Endothelial cell of umbilical vein (primary cell): ENCODE measurements around the gene ATXN10. TPM values are rescaled to one million over a fixed set of nuclear protein-coding genes. Genes with fewer than 3 reads are reported as not detected.

Source experiments
- BruUV-seq: library from RNA; stranded (reverse); fragments of 400-500 nt; replicated peaks from 2 replicates; lab custom pipeline; 2021; lab: Mats Ljungman, UMichigan
- CTCF ChIA-PET: fragments of 300-600, 350-600 bp; sonication (Branson Sonifier 250); formaldehyde crosslinking; loops from one replicate; lab custom pipeline; 2021; ENCODE audit warnings: antibody characterized with exemption, inconsistent platforms; lab: Charles Lee
- POLR2A ChIA-PET: fragments of 300-600, 350-600 bp; sonication (Branson Sonifier 250); formaldehyde crosslinking; loops from one replicate; lab custom pipeline; 2021; ENCODE audit warnings: antibody characterized with exemption, inconsistent platforms; lab: Charles Lee
- DNase-seq: peaks from one replicate; pipeline ENCODE4 v3.0.0-alpha.2; 2011; ENCODE audit warnings: low read depth, low spot score
- FAIRE-seq: peaks from 2 replicates; lab custom pipeline; 2011; peaks lifted over from hg19 to GRCh38; lab: Jason Lieb, UNC
- H2AFZ ChIP-seq: 2 replicates; pipeline ENCODE4 v1.6.0; 2012; ENCODE audit warnings: low read depth, low read length, control low read depth, inconsistent platforms
- H3K27ac ChIP-seq: 2 replicates; pipeline ENCODE4 v1.5.1; 2011; ENCODE audit warnings: low read depth, mild to moderate bottlenecking, control low read depth, low read length, moderate library complexity; ENCODE audit not compliant: insufficient read depth
- H3K27me3 ChIP-seq, 2 experiments: 2 replicates each; pipeline versions ENCODE4 v1.6.0 to v1.6.1; 2011; ENCODE audit warnings: low read length in 2 of 2, mixed read lengths in 1 of 2; ENCODE audit not compliant: control insufficient read depth in 2 of 2, insufficient read depth in 2 of 2
- H3K36me3 ChIP-seq, 2 experiments: 2 replicates in 1 of 2; 3 replicates in 1 of 2; pipeline ENCODE4 v1.5.1; 2011; ENCODE audit warnings: low read length in 2 of 2, mild to moderate bottlenecking in 1 of 2, moderate library complexity in 1 of 2; ENCODE audit not compliant: control insufficient read depth in 2 of 2, insufficient read depth in 2 of 2; ENCODE audit errors: extremely low read depth in 1 of 2
- H3K4me1 ChIP-seq: 3 replicates; pipeline ENCODE4 v1.5.1; 2011; ENCODE audit warnings: mild to moderate bottlenecking, low read length; ENCODE audit not compliant: control insufficient read depth, insufficient read depth; ENCODE audit errors: extremely low read depth
- H3K4me2 ChIP-seq: 2 replicates; pipeline ENCODE4 v1.6.1; 2011; ENCODE audit warnings: low read length, control low read depth, mixed read lengths; ENCODE audit not compliant: insufficient read depth
- H3K4me3 ChIP-seq, 3 experiments: fragments of 200-600 bp in 1 of 3; sonication (generic), shearing (Covaris generic) in 1 of 3; replicated peaks in 1 of 3; 2 replicates each; pipeline ENCODE4 v1.5.1; 2011 to 2016; ENCODE audit warnings: control low read depth in 3 of 3, low read length in 3 of 3, mild to moderate bottlenecking in 2 of 3, inconsistent platforms in 1 of 3, low read depth in 1 of 3, moderate library complexity in 1 of 3; ENCODE audit not compliant: insufficient read depth in 1 of 3
- H3K79me2 ChIP-seq: 2 replicates; pipeline ENCODE4 v1.6.0; 2012; ENCODE audit warnings: low read length, inconsistent platforms; ENCODE audit not compliant: control insufficient read depth, insufficient read depth
- H3K9ac ChIP-seq: replicated peaks from 2 replicates; pipeline ENCODE3; 2011; ENCODE audit warnings: low read length, control low read depth; ENCODE audit not compliant: insufficient read depth; ENCODE audit errors: extremely low read depth
- H3K9me1 ChIP-seq: replicated peaks from 3 replicates; pipeline ENCODE4 v1.6.0; 2011; ENCODE audit warnings: mild to moderate bottlenecking, low read length; ENCODE audit not compliant: control insufficient read depth, insufficient read depth; ENCODE audit errors: extremely low read depth
- H3K9me3 ChIP-seq: replicated peaks from 2 replicates; pipeline ENCODE4 v1.5.1; 2012; ENCODE audit warnings: low read length, inconsistent platforms; ENCODE audit not compliant: control insufficient read depth, insufficient read depth
- H4K20me1 ChIP-seq: replicated peaks from 2 replicates; pipeline ENCODE3; 2011; ENCODE audit warnings: mild to moderate bottlenecking, low read length; ENCODE audit not compliant: control insufficient read depth, insufficient read depth; ENCODE audit errors: extremely low read depth
- CTCF ChIP-seq, 2 donors: IDR thresholded peaks; 1 replicate in 1 of 2; 2 replicates in 1 of 2; pipeline ENCODE4 v1.5.1; 2011; ENCODE audit warnings: low read length in 2 of 2, mild to moderate bottlenecking in 2 of 2, moderate library complexity in 2 of 2, control low read depth in 1 of 2, inconsistent platforms in 1 of 2, low read depth in 1 of 2; ENCODE audit not compliant: insufficient read depth in 1 of 2; ENCODE audit errors: extremely low read depth in 1 of 2
- EZH2 ChIP-seq: IDR thresholded peaks from 2 replicates; pipeline ENCODE4 v1.6.1; 2012; ENCODE audit warnings: borderline replicate concordance, low read depth, mild to moderate bottlenecking, moderate library complexity, low read length, inconsistent platforms; ENCODE audit not compliant: severe bottlenecking
- FOS ChIP-seq: IDR thresholded peaks from 2 replicates; pipeline ENCODE4 v1.6.1; 2011; ENCODE audit warnings: mild to moderate bottlenecking, low read length, moderate library complexity, borderline replicate concordance; ENCODE audit not compliant: insufficient read depth
- GATA2 ChIP-seq: IDR thresholded peaks from 2 replicates; pipeline ENCODE4 v1.7.0; 2011; ENCODE audit warnings: low read depth, mild to moderate bottlenecking, moderate library complexity, mixed read lengths, low read length; ENCODE audit not compliant: insufficient read length, insufficient read depth
- JUN ChIP-seq: IDR thresholded peaks from 2 replicates; pipeline ENCODE4 v1.6.1; 2011; ENCODE audit warnings: borderline replicate concordance, low read depth; ENCODE audit not compliant: insufficient read length, insufficient read depth
- MAX ChIP-seq: IDR thresholded peaks from 2 replicates; pipeline ENCODE4 v1.6.1; 2011; ENCODE audit not compliant: insufficient read depth, insufficient read length
- MYC ChIP-seq: IDR thresholded peaks from one replicate; pipeline ENCODE4 v1.6.1; 2011; ENCODE audit warnings: mild to moderate bottlenecking, low read depth, low read length
- POLR2A ChIP-seq: IDR thresholded peaks from 2 replicates; pipeline ENCODE4 v1.6.1; 2012; ENCODE audit warnings: low read depth, mild to moderate bottlenecking, control low read depth, low read length
- POLR2AphosphoS5 ChIP-seq: IDR thresholded peaks from 2 replicates; pipeline ENCODE4 v1.6.1; 2012; ENCODE audit warnings: low read depth, mild to moderate bottlenecking, control low read depth, low read length, moderate library complexity; ENCODE audit not compliant: insufficient read depth
- dilution Hi-C: fragments of 300-500 bp; cut with MboI; formaldehyde crosslinking; loops from one replicate; pipeline ENCODE4 v1.15.0; 2019; ENCODE audit warnings: low sequenced_read_pairs; ENCODE audit not compliant: extremely low pct_ligation_motif_present
- intact Hi-C: fragments of 100-400 bp; cut with micrococcal nuclease; formaldehyde crosslinking; loops from one replicate; pipeline ENCODE4 v1.10.0; 2022
- polyA plus RNA-seq, 4 experiments: library from polyadenylated mRNA; depleted of rRNA in 3 of 4; stranded (reverse) in 3 of 4; unstranded in 1 of 4; fragments of >200 nt; gene quantifications; 2 replicates each; pipeline versions ENCODE4 v1.2.1 to v1.2.3, GENCODE V29; 2011 to 2012; ENCODE audit warnings: missing spikeins in 1 of 4
- total RNA-seq: library from RNA; stranded (reverse); gene quantifications from 2 replicates; pipeline ENCODE4 v1.2.3, GENCODE V29; 2021

ATXN10 gene
- total and polyA plus RNA-seq, 2 donors (not counting 3 experiments of a cell fraction or from before 2014, with no cell fraction given) = 73.2 to 91.9 TPM

- H3K4me2 ChIP-seq = no peak overlapping the region
- H3K9me3 ChIP-seq = no peaks in the 10 kb centered on the region
- CTCF ChIA-PET = no interaction called here
- no peak overlapping the region for H3K4me3 ChIP-seq
- no TSS peak for BruUV-seq
- no peaks in the 10 kb centered on the region for H3K27me3 ChIP-seq
- H3K36me3 ChIP-seq = no peaks in the 10 kb centered on the region
- H4K20me1 ChIP-seq = no peaks in the 10 kb centered on the region
- dilution Hi-C loops (no loop called here), intact Hi-C loops (no loop called here)
- H3K4me1 ChIP-seq = no peaks in the 10 kb centered on the region
- no peak overlapping the region for H3K27ac ChIP-seq
- no peaks in the 10 kb centered on the region for H3K79me2 ChIP-seq
- no peak overlapping the region for H2AFZ ChIP-seq
- H3K9me1 ChIP-seq = no peaks in the 10 kb centered on the region
- DNase-seq (no peak), FAIRE-seq (no peak)
- POLR2A ChIA-PET = no interaction called here
- TF ChIP-seq CTCF (IDR thresholded peaks at IDR 0.05; ENCODE audit: extremely low read depth in 1 of 2, insufficient read depth in 1 of 2, low read depth in 1 of 2, low read length in 2 of 2) = no peak
- no peak for TF ChIP-seq JUN
- TF ChIP-seq EZH2 = no peak
- TF ChIP-seq MAX = no peak
- no peak for TF ChIP-seq POLR2AphosphoS5
- TF ChIP-seq FOS = no peak
- TF ChIP-seq POLR2A = no peak
- no peak for TF ChIP-seq GATA2
- TF ChIP-seq MYC = no peak
- no peak overlapping the region for H3K9ac ChIP-seq
Measured at GRCh38 chr22:45837508-45837907, 165.9 kb downstream of the ATXN10 start.
